ENCODE results near the gene CYTH2.
"Not testable (repeated sequence)": the region's sequence is repeated elsewhere in the genome, so short reads cannot be mapped to it uniquely, and the experiment has no call there.

The CYTH2 gene

GRCh38 chr19:48480558-48481500, 11.7 kb downstream of the CYTH2 start:
- ChIA-PET POLR2A (no interaction called here), CTCF (interaction anchor here (0.6 kb wide), 1 partner anchor 149 kb away, joined by 3 read pairs; no protein-coding TSS in a partner anchor)
- TF ChIP-seq LEF1 (IDR thresholded peaks at IDR 0.05; ENCODE audit: borderline replicate concordance), result no peak
- no peak for DNase-seq (ENCODE audit: extremely low spot score)

- ChIA-PET CTCF (interaction anchor here (0.7 kb wide), 1 partner anchor 72 kb away, joined by 3 read pairs; no protein-coding TSS in a partner anchor), POLR2A (no interaction called here)
- no peak for DNase-seq (ENCODE audit: extremely low spot score)
- TF ChIP-seq PKNOX1 (IDR thresholded peaks at IDR 0.05) (no peak), ARNT (IDR thresholded peaks at IDR 0.05) (no peak), ELF4 (IDR thresholded peaks at IDR 0.05) (no peak), FOXA1 (IDR thresholded peaks at IDR 0.05) (no peak), CTBP1 (IDR thresholded peaks at IDR 0.05; ENCODE audit: borderline replicate concordance) (no peak), LEF1 (IDR thresholded peaks at IDR 0.05; ENCODE audit: borderline replicate concordance) (no peak), HDGF (IDR thresholded peaks at IDR 0.05; ENCODE audit: borderline replicate concordance) (no peak), BHLHE40 (IDR thresholded peaks at IDR 0.05; ENCODE audit: borderline replicate concordance) (no peak), NFRKB (IDR thresholded peaks at IDR 0.05) (no peak), SUZ12 (IDR thresholded peaks at IDR 0.05) (no peak), L3MBTL2 (conservative IDR thresholded peaks at IDR 0.05) (no peak), SP1 (IDR thresholded peaks at IDR 0.05) (no peak)
These were observed 12.9 kb downstream of the CYTH2 start for GRCh38 chr19:48481846-48482639.

- TF ChIP-seq BHLHE40 (IDR thresholded peaks at IDR 0.05; ENCODE audit: borderline replicate concordance), result no peak
- no peak for TF ChIP-seq PKNOX1 (IDR thresholded peaks at IDR 0.05)
- no peak for TF ChIP-seq ZNF384 (IDR thresholded peaks at IDR 0.05)
- TF ChIP-seq HDGF (IDR thresholded peaks at IDR 0.05; ENCODE audit: borderline replicate concordance), result no peak
- TF ChIP-seq NFRKB (IDR thresholded peaks at IDR 0.05), result no peak
- no peak for TF ChIP-seq ARNT (IDR thresholded peaks at IDR 0.05)
- no peak for TF ChIP-seq ELF4 (IDR thresholded peaks at IDR 0.05)
- TF ChIP-seq L3MBTL2 (conservative IDR thresholded peaks at IDR 0.05), result no peak
- DNase-seq (ENCODE audit: extremely low spot score), result no peak
- POLR2A ChIA-PET, result no interaction called here
- CTCF ChIA-PET, result no interaction called here
These were observed 14.1 kb downstream of the CYTH2 start for GRCh38 chr19:48483301-48483700.

GRCh38 chr19:48484247-48484893, 15.2 kb downstream of the CYTH2 start:
- no peak for TF ChIP-seq ELF4 (IDR thresholded peaks at IDR 0.05)
- TF ChIP-seq FOXK2 (IDR thresholded peaks at IDR 0.05), result no peak
- TF ChIP-seq SP1 (IDR thresholded peaks at IDR 0.05), result no peak
- TF ChIP-seq CTBP1 (IDR thresholded peaks at IDR 0.05; ENCODE audit: borderline replicate concordance), result no peak
- no peak for TF ChIP-seq PKNOX1 (IDR thresholded peaks at IDR 0.05)
- no peak for TF ChIP-seq TARDBP (IDR thresholded peaks at IDR 0.05)
- no peak for TF ChIP-seq ARNT (IDR thresholded peaks at IDR 0.05)
- no peak for TF ChIP-seq FOXM1 (IDR thresholded peaks at IDR 0.05; ENCODE audit: borderline replicate concordance)
- no peak for TF ChIP-seq NFRKB (IDR thresholded peaks at IDR 0.05)
- no peak for TF ChIP-seq LEF1 (IDR thresholded peaks at IDR 0.05; ENCODE audit: borderline replicate concordance)
- TF ChIP-seq FOXA1 (IDR thresholded peaks at IDR 0.05), result no peak
- no peak for TF ChIP-seq BHLHE40 (IDR thresholded peaks at IDR 0.05; ENCODE audit: borderline replicate concordance)
- TF ChIP-seq L3MBTL2 (conservative IDR thresholded peaks at IDR 0.05), result no peak
- no peak for TF ChIP-seq ZNF384 (IDR thresholded peaks at IDR 0.05)
- no peak for TF ChIP-seq SUZ12 (IDR thresholded peaks at IDR 0.05)
- TF ChIP-seq HDGF (IDR thresholded peaks at IDR 0.05; ENCODE audit: borderline replicate concordance), result no peak
- no peak for DNase-seq (ENCODE audit: extremely low spot score)
- CTCF ChIA-PET, result no interaction called here
- POLR2A ChIA-PET, result no interaction called here

- TF ChIP-seq ARNT (IDR thresholded peaks at IDR 0.05), result no peak
- TF ChIP-seq FOXM1 (IDR thresholded peaks at IDR 0.05; ENCODE audit: borderline replicate concordance), result no peak
- TF ChIP-seq L3MBTL2 (conservative IDR thresholded peaks at IDR 0.05), result no peak
- TF ChIP-seq LEF1 (IDR thresholded peaks at IDR 0.05; ENCODE audit: borderline replicate concordance), result no peak
- TF ChIP-seq ELF4 (IDR thresholded peaks at IDR 0.05), result no peak
- TF ChIP-seq SP1 (IDR thresholded peaks at IDR 0.05), result no peak
- TF ChIP-seq TARDBP (IDR thresholded peaks at IDR 0.05), result no peak
- no peak for TF ChIP-seq SUZ12 (IDR thresholded peaks at IDR 0.05)
- TF ChIP-seq CTBP1 (IDR thresholded peaks at IDR 0.05; ENCODE audit: borderline replicate concordance), result no peak
- TF ChIP-seq FOXK2 (IDR thresholded peaks at IDR 0.05), result no peak
- TF ChIP-seq ZNF384 (IDR thresholded peaks at IDR 0.05), result no peak
- TF ChIP-seq FOXA1 (IDR thresholded peaks at IDR 0.05), result no peak
- ChIA-PET CTCF (no interaction called here), POLR2A (no interaction called here)
- no peak for DNase-seq (ENCODE audit: extremely low spot score)
These were observed 15.9 kb downstream of the CYTH2 start for GRCh38 chr19:48484931-48485612.

- DNase-seq (ENCODE audit: extremely low spot score); CTCF ChIA-PET: not testable (repeated sequence)
- POLR2A ChIA-PET, result interaction anchor here (1.0 kb wide), 1 partner anchor 14 kb away, joined by 3 read pairs; no protein-coding TSS in a partner anchor
These were observed 17.5 kb downstream of the CYTH2 start for GRCh38 chr19:48486706-48487105.

Measured in HEK293T (cell line).